Measurements from ENCODE around the gene TRERF1.
"Not testable (repeated sequence)": the region's sequence is repeated elsewhere in the genome, so short reads cannot be mapped to it uniquely, and the experiment has no call there.

The TRERF1 gene

DNA sequence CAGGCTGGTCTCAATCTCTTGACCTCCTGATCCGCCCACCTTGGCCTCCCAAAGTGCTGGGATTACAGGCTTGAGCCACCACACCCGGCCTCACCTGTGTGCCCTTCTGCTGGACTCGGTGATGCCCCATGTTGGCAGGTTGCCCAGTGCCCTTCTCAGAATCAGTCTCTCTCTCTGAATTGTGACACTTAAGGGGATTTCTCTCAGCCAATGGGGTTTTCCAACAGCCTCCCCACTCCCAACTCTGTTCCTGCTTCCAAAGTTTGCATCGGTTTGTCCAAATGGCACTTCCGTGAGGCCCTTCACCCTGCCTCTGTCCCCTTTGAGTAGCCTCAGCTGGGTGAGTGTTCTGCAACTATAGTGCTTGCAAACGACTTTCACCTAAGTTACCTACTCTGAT is 230.9 kb downstream of the TRERF1 start:
- no peak for DNase-seq (ENCODE audit: low read depth)
- H3K4me3 ChIP-seq (ENCODE audit: low read depth, low read length): no peak overlapping the region
- TF ChIP-seq CTCF (IDR thresholded peaks at IDR 0.05; ENCODE audit: insufficient read depth, low read depth, low read length, missing control alignments): no peak

DNA sequence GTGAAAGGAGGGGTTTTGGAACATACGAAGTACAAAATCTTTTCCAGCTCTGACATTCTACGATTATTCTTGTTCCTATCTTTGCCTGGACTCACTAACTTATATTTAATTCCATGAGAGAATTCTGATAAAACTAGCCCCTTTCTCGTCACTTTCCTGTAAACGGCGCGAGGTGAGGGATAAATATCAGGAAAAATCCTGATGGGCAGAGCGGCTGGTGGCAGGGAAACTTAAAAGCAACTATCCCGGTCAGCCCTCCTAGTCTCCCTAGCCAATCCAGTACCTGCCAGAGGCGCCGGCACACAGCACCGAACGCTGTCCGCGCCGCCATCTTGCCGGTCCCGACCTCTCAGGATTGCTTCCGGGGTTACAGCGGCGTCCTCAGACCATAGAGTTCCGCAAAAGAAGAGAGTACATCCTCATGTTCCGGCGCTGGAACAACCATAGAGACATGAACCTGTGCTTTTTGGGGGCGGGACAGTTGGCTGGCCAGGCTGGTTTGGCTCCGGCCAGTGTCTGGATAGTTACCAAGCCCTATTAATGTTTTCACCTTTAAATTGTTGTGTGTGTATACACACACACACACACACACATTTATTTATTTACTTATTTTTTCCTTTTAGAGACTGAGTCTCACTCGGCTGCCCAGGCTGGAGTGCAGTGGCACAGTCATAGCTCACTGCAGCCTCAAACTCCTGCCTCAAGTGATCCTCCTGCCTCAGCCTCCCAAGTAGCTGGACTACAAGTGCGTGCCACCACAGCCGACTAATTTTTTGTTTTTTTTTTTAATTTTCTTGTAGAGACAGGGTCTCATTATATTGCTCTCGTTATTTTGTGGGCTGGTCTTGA is 234.0 kb downstream of the TRERF1 start, which contains the start of gene MRPS10:
TSS of gene MRPS10 (minus strand) at position 343 of the 849 bp plus-strand sequence. CDS start at position 331, 12 bp downstream.
- TF ChIP-seq CTCF (IDR thresholded peaks at IDR 0.05; ENCODE audit: insufficient read depth, low read depth, low read length, missing control alignments): no peak
- peak within 1 kb of the TSS; percentile 72 for H3K4me3 ChIP-seq (ENCODE audit: low read depth, low read length)
- peak; percentile 97 for DNase-seq (ENCODE audit: low read depth)

GRCh38 chr6:42217157-42217518 is 234.6 kb downstream of the TRERF1 start:
- TF ChIP-seq CTCF (IDR thresholded peaks at IDR 0.05; ENCODE audit: insufficient read depth, low read depth, low read length, missing control alignments): no peak
- H3K4me3 ChIP-seq (ENCODE audit: low read depth, low read length): peak overlapping the region; percentile 72
- DNase-seq (ENCODE audit: low read depth): no peak

GRCh38 chr6:42216495-42216894 is 235.2 kb downstream of the TRERF1 start:
- not testable (repeated sequence) for DNase-seq (ENCODE audit: low read depth)
- H3K4me3 ChIP-seq (ENCODE audit: low read depth, low read length): peak overlapping the region; percentile 72

DNA sequence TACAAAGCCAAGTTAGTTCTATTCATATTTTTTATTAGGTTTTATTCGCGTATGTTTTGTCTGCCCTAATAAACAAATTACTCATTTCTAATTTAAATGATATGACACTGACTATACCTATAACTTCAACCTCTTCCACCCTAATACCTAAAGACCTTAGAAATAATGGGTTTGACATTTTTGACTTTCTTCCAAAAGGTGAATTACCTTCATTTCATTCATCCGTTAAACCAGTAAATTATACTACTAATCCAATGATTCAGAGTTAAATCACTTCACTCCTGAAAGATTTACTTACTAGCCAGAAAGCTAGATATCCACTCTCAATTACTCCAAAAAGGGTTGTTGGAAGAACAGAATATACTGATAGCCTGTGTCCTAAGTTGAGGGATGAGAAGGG is 239.3 kb downstream of the TRERF1 start:
- H3K4me3 ChIP-seq (ENCODE audit: low read depth, low read length): no peak overlapping the region
- no peak for DNase-seq (ENCODE audit: low read depth)
- TF ChIP-seq CTCF (IDR thresholded peaks at IDR 0.05; ENCODE audit: insufficient read depth, low read depth, low read length, missing control alignments): no peak

DNA sequence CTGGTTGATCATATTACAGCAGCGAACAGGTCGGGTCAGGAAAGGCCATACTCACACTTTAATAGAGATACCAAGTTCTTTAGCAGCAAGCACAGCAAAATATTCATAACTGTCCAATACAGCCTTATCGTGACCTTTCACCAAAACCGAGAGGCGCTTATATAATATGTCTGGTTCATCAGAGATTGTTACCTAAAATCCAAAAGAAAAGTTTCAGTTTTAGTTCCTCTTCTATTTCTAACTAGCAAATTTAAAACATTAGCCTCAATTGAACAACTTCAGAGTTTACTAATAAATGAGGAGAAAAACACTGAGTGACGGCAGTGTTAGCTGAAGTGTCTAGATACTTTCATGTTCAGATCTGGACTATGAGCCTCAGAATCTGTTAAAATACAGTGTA is 240.0 kb downstream of the TRERF1 start:
- no peak overlapping the region for H3K4me3 ChIP-seq (ENCODE audit: low read depth, low read length)
- DNase-seq (ENCODE audit: low read depth): peak; percentile 39
- TF ChIP-seq CTCF (IDR thresholded peaks at IDR 0.05; ENCODE audit: insufficient read depth, low read depth, low read length, missing control alignments): no peak

DNA sequence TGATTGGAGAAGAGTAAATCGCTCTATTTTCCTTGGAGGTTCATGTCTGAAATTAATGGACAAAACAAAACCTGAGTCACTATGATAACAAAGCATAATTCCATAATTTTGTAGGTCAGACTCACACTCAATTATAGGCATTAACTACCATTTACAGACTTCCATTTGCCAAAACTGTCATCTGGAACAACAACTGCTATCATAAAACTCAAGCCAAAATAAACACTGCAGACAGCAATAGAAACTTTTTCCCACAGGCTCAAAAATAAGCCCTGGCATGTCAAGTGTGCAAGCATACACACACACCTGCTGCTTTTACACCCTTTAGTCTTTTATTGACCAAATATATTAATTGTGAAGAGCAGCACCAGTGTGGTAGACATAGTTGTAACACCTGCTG is 241.2 kb downstream of the TRERF1 start:
- TF ChIP-seq CTCF (IDR thresholded peaks at IDR 0.05; ENCODE audit: insufficient read depth, low read depth, low read length, missing control alignments): no peak
- no peak for DNase-seq (ENCODE audit: low read depth)
- no peak overlapping the region for H3K4me3 ChIP-seq (ENCODE audit: low read depth, low read length)

- H3K4me3 ChIP-seq (ENCODE audit: low read depth, low read length); DNase-seq (ENCODE audit: low read depth): not testable (repeated sequence)
Observed at GRCh38 chr6:42207559-42207958, 244.2 kb downstream of the TRERF1 start.
